ENCODE data around the gene OPN4.

The OPN4 gene

DNA sequence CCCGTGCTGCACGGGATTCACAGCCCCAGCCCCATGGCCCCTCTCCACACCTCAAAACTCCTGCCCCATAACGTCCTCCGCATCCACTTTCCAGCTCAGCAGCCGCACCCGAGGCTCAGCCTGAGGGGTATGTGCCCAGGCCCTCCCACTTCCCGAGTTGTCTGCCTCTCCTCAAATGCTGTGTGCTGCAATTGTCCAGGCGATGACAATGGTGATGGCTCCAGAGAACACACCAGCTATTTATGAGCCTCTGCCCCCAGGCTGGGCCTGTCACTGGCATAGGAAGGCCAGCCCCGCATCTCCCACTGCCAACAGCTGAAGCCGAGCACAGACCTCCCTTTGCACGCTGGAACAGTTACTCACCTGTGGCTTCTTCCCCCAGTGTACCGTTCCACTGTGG lies 11.5 kb downstream of the OPN4 start:
- H3K4me3 ChIP-seq (replicated peaks; ENCODE audit: insufficient read depth, low read length), result no peak overlapping the region
- no peaks in the 10 kb centered on the region for H3K27me3 ChIP-seq (ENCODE audit: insufficient read depth, poor library complexity, severe bottlenecking)
- no peak for DNase-seq (ENCODE audit: low read depth in 1 of 2, low spot score in 1 of 2)
- no peak for TF ChIP-seq SPI1 (IDR thresholded peaks at IDR 0.05; ENCODE audit: borderline replicate concordance, low read depth)
- no peak for TF ChIP-seq CTCF (IDR thresholded peaks at IDR 0.05; ENCODE audit: insufficient read depth, low read length)
- TF ChIP-seq GABPA (IDR thresholded peaks at IDR 0.05; ENCODE audit: low read depth), result no peak
- TF ChIP-seq, protein P1, sequence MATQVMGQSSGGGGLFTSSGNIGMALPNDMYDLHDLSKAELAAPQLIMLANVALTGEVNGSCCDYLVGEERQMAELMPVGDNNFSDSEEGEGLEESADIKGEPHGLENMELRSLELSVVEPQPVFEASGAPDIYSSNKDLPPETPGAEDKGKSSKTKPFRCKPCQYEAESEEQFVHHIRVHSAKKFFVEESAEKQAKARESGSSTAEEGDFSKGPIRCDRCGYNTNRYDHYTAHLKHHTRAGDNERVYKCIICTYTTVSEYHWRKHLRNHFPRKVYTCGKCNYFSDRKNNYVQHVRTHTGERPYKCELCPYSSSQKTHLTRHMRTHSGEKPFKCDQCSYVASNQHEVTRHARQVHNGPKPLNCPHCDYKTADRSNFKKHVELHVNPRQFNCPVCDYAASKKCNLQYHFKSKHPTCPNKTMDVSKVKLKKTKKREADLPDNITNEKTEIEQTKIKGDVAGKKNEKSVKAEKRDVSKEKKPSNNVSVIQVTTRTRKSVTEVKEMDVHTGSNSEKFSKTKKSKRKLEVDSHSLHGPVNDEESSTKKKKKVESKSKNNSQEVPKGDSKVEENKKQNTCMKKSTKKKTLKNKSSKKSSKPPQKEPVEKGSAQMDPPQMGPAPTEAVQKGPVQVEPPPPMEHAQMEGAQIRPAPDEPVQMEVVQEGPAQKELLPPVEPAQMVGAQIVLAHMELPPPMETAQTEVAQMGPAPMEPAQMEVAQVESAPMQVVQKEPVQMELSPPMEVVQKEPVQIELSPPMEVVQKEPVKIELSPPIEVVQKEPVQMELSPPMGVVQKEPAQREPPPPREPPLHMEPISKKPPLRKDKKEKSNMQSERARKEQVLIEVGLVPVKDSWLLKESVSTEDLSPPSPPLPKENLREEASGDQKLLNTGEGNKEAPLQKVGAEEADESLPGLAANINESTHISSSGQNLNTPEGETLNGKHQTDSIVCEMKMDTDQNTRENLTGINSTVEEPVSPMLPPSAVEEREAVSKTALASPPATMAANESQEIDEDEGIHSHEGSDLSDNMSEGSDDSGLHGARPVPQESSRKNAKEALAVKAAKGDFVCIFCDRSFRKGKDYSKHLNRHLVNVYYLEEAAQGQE (IDR thresholded peaks at IDR 0.05; ENCODE audit: insufficient replicate concordance, low read depth), result no peak
- no peak for TF ChIP-seq POLR2AphosphoS5 (IDR thresholded peaks at IDR 0.05; ENCODE audit: low read depth)
- H3K27ac ChIP-seq (replicated peaks), result no peak overlapping the region

DNA sequence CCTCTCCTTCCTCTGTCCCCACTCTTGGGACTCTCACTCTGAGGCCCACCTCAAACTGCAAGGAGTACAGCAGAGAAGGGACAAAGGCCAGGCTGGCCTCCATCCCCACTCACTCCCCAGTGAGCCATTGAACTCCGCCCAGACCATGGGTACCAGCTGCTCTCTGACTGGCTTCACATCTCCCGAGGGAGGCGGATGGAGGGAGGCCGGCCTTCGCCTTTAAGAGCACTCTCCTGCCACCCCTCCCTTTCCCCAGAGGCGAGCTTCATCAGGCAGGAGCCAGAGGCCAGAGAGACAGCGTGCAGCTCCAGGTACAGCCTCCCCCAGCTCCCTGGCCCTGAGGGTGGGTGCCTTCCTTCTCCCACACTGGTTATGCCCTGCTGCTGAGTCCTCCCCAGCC lies 12.2 kb downstream of the OPN4 start:
- Histone ChIP-seq H3K27ac (replicated peaks) (no peak overlapping the region), H3K27me3 (ENCODE audit: insufficient read depth, poor library complexity, severe bottlenecking) (no peaks in the 10 kb centered on the region), H3K4me3 (replicated peaks; ENCODE audit: insufficient read depth, low read length) (no peak overlapping the region)
- no peak for DNase-seq (ENCODE audit: low read depth in 1 of 2, low spot score in 1 of 2)
- TF ChIP-seq, protein P1 (IDR thresholded peaks at IDR 0.05; ENCODE audit: insufficient replicate concordance, low read depth), result no peak
- TF ChIP-seq SPI1 (IDR thresholded peaks at IDR 0.05; ENCODE audit: borderline replicate concordance, low read depth) (no peak), CTCF (IDR thresholded peaks at IDR 0.05; ENCODE audit: insufficient read depth, low read length) (no peak), GABPA (IDR thresholded peaks at IDR 0.05; ENCODE audit: low read depth) (no peak), POLR2AphosphoS5 (IDR thresholded peaks at IDR 0.05; ENCODE audit: low read depth) (no peak)

DNA sequence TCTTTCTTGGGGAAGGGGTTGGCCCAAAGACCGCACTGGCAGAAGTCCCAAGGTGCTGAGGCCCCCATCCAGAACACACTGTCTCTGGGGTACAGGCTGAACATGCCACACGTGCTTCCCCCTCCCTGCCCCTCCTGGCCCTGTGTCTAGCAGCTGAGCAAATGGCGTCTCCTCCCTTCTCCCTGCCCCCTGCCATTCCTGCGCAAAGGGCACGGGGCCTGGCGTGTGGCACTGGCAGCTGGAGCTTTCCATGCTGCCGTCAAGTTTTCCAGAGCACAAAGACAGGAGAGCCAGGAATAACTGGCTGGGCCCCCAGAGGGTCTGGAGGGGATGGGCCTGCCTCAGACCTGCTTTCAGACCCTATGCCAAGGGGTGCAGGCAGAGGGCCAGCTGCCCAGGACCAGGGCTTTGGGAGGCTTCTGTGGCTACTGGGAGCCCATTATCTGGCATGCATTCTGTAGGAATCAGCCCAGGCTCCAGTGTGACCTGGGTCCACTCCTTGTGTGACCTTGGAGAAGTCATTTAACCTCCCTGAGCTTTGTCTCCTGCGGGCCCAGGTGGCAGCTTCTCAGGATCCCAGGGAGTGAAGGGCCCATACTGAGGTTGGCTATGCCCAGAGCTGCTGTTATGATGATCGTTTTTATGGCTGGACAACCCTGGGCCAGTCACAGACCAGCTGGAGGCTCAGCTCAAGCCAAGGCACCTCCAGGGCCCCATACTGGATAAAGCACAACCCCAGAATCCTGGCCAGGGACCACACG lies 13.3 kb downstream of the OPN4 start:
- Histone ChIP-seq H3K27me3 (ENCODE audit: insufficient read depth, poor library complexity, severe bottlenecking) (no peaks in the 10 kb centered on the region), H3K4me3 (replicated peaks; ENCODE audit: insufficient read depth, low read length) (no peak overlapping the region), H3K27ac (replicated peaks) (no peak overlapping the region)
- no peak for DNase-seq (ENCODE audit: low read depth in 1 of 2, low spot score in 1 of 2)
- TF ChIP-seq POLR2AphosphoS5 (IDR thresholded peaks at IDR 0.05; ENCODE audit: low read depth), result no peak
- no peak for TF ChIP-seq CTCF (IDR thresholded peaks at IDR 0.05; ENCODE audit: insufficient read depth, low read length)
- TF ChIP-seq SPI1 (IDR thresholded peaks at IDR 0.05; ENCODE audit: borderline replicate concordance, low read depth), result no peak
- no peak for TF ChIP-seq GABPA (IDR thresholded peaks at IDR 0.05; ENCODE audit: low read depth)
- TF ChIP-seq, protein P1 (IDR thresholded peaks at IDR 0.05; ENCODE audit: insufficient replicate concordance, low read depth), result no peak

Measured in HL-60 (cell line).